Uterus (tissue), 4 donors: ENCODE measurements around the gene PANK2. TPM values are rescaled to one million over a fixed set of nuclear protein-coding genes. Genes with fewer than 3 reads are reported as not detected.

Experiments used
- DNase-seq, 2 donors: peaks; one replicate each; pipeline ENCODE4 v3.0.0-alpha.2; 2019 to 2020
- H3K27ac ChIP-seq, 2 donors: fragments of 200-600 bp; sonication (generic); 1 replicate in 1 of 2; 2 replicates in 1 of 2; pipeline ENCODE4 v1.5.1; 2016 to 2018
- H3K27me3 ChIP-seq, 2 donors: fragments of 200-600 bp; sonication (generic); one replicate each; pipeline ENCODE4 v1.5.1; 2018 to 2019; ENCODE audit warnings: control low read depth in 1 of 2
- H3K36me3 ChIP-seq, 2 donors: fragments of 200-600 bp; sonication (generic); one replicate each; pipeline ENCODE4 v1.5.1; 2019; ENCODE audit warnings: control low read depth in 1 of 2
- H3K4me1 ChIP-seq, 2 donors: fragments of 200-600 bp; sonication (generic); one replicate each; pipeline ENCODE4 v1.5.1; 2018 to 2019; ENCODE audit warnings: control low read depth in 1 of 2
- H3K4me3 ChIP-seq, 2 donors: fragments of 200-600 bp; sonication (generic); 1 replicate in 1 of 2; 2 replicates in 1 of 2; pipeline ENCODE4 v1.5.1; 2018 to 2019; ENCODE audit warnings: mild to moderate bottlenecking in 1 of 2
- H3K9me3 ChIP-seq, 2 donors: fragments of 200-600 bp; sonication (generic); one replicate each; pipeline ENCODE4 v1.5.1; 2019; ENCODE audit warnings: control low read depth in 1 of 2
- CTCF ChIP-seq, 4 experiments: fragments of 200-600 bp in 2 of 4; fragments of 450-650 bp in 2 of 4; sonication (generic) in 2 of 4; IDR thresholded peaks; one replicate each; pipeline ENCODE4 v1.5.1; 2016 to 2019; ENCODE audit warnings: antibody characterized with exemption in 4 of 4, mild to moderate bottlenecking in 2 of 4, moderate library complexity in 1 of 4
- POLR2A ChIP-seq, 2 donors: fragments of 450-650 bp; IDR thresholded peaks; one replicate each; pipeline ENCODE4 v1.6.1; 2016; ENCODE audit warnings: antibody characterized with exemption in 2 of 2, mild to moderate bottlenecking in 1 of 2, moderate library complexity in 1 of 2
- intact Hi-C: fragments of 100-400 bp; cut with DNase I; formaldehyde crosslinking; loops from one replicate; pipeline ENCODE4 v1.15.1; 2023; ENCODE audit warnings: low total_unique reads
- total RNA-seq, 4 donors: library from RNA; depleted of rRNA in 3 of 4; stranded (reverse); fragments of >200 nt in 3 of 4; gene quantifications; one replicate each; pipeline versions ENCODE4 v1.1.0 to v1.2.4, GENCODE V29; 2014 to 2023
- donor health status: DM: yes; HTN: yes; CAD: no.

The PANK2 gene
- total RNA-seq, 4 donors from 2014 or later = 18.2 to 82.0 (median 53.5) TPM

GRCh38 chr20:3910853-3911252 lies 21.7 kb downstream of the PANK2 start:
- no peak for DNase-seq
- TF ChIP-seq POLR2A (IDR thresholded peaks at IDR 0.05) (no peak), CTCF (IDR thresholded peaks at IDR 0.05) (no peak)
- intact Hi-C loops = no loop called here
- H3K4me3 ChIP-seq = no peak overlapping the region
- no peaks in the 10 kb centered on the region for H3K36me3 ChIP-seq
- no peak overlapping the region for H3K27ac ChIP-seq
- H3K9me3 ChIP-seq = no peaks in the 10 kb centered on the region
- no peaks in the 10 kb centered on the region for H3K27me3 ChIP-seq
- H3K4me1 ChIP-seq = no peaks in the 10 kb centered on the region

- no peak overlapping the region for H3K27ac ChIP-seq
- no peaks in the 10 kb centered on the region for H3K36me3 ChIP-seq
- intact Hi-C loops = no loop called here
- DNase-seq = no peak
- H3K27me3 ChIP-seq = no peaks in the 10 kb centered on the region
- H3K9me3 ChIP-seq = no peaks in the 10 kb centered on the region
- H3K4me1 ChIP-seq = no peaks in the 10 kb centered on the region
- TF ChIP-seq POLR2A (IDR thresholded peaks at IDR 0.05) = no peak
- no peak for TF ChIP-seq CTCF (IDR thresholded peaks at IDR 0.05)
- H3K4me3 ChIP-seq = no peak overlapping the region
Observed at GRCh38 chr20:3911956-3912355, 22.8 kb downstream of the PANK2 start.

GRCh38 chr20:3914446-3914845 lies 25.3 kb downstream of the PANK2 start:
- Histone ChIP-seq H3K9me3 (no peaks in the 10 kb centered on the region), H3K4me3 (no peak overlapping the region), H3K27me3 (no peaks in the 10 kb centered on the region), H3K27ac (no peak overlapping the region), H3K4me1 (no peaks in the 10 kb centered on the region), H3K36me3 (no peaks in the 10 kb centered on the region)
- TF ChIP-seq POLR2A (IDR thresholded peaks at IDR 0.05) = no peak
- TF ChIP-seq CTCF (IDR thresholded peaks at IDR 0.05) = no peak
- intact Hi-C loops = no loop called here
- DNase-seq = no peak

GRCh38 chr20:3915691-3916090 lies 26.5 kb downstream of the PANK2 start:
- TF ChIP-seq POLR2A (IDR thresholded peaks at IDR 0.05) (no peak), CTCF (IDR thresholded peaks at IDR 0.05) (no peak)

GRCh38 chr20:3916364-3916763 lies 27.2 kb downstream of the PANK2 start:
- DNase-seq = no peak
- Histone ChIP-seq H3K4me1 (no peaks in the 10 kb centered on the region), H3K4me3 (no peak overlapping the region), H3K27ac (no peak overlapping the region), H3K27me3 (no peaks in the 10 kb centered on the region), H3K36me3 (no peaks in the 10 kb centered on the region), H3K9me3 (no peaks in the 10 kb centered on the region)
- TF ChIP-seq POLR2A (IDR thresholded peaks at IDR 0.05) (no peak), CTCF (IDR thresholded peaks at IDR 0.05) (no peak)
- intact Hi-C loops = no loop called here

More at GRCh38 chr20:3915691-3916090, 26.5 kb downstream of the PANK2 start:
- Histone ChIP-seq H3K4me1 (no peaks in the 10 kb centered on the region), H3K9me3 (no peaks in the 10 kb centered on the region), H3K4me3 (no peak overlapping the region), H3K36me3 (no peaks in the 10 kb centered on the region), H3K27ac (no peak overlapping the region), H3K27me3 (no peaks in the 10 kb centered on the region)
- intact Hi-C loops = no loop called here
- DNase-seq = no peak
